ENCODE data around the gene SORL1.

- TF ChIP-seq POLR2A (IDR thresholded peaks at IDR 0.05) (no peak), CTCF (IDR thresholded peaks at IDR 0.05) (no peak), POLR2AphosphoS5 (IDR thresholded peaks at IDR 0.05; ENCODE audit: insufficient read depth in 1 of 2, low read depth in 1 of 2) (no peak)
Observed at GRCh38 chr11:121487191-121487590, 35.1 kb downstream of the SORL1 start.
